Astrocyte of the cerebellum (primary cell): ENCODE data around the gene NADK2.
"Not testable (repeated sequence)": the region's sequence is repeated elsewhere in the genome, so short reads cannot be mapped to it uniquely, and the experiment has no call there.

Experiments
- DNase-seq: peaks from one replicate; pipeline ENCODE4 v3.0.0-alpha.2; 2011; ENCODE audit warnings: low read depth
- H3K4me3 ChIP-seq: 2 replicates; pipeline ENCODE4 v1.5.1; 2011; ENCODE audit warnings: mild to moderate bottlenecking, low read depth, low read length, moderate library complexity
- CTCF ChIP-seq: IDR thresholded peaks from 2 replicates; pipeline ENCODE4 v1.5.1; 2012; ENCODE audit warnings: low read length, low read depth, moderate library complexity, mild to moderate bottlenecking; ENCODE audit errors: missing control alignments
- in situ Hi-C: cut with HindIII; loops from 2 replicates; pipeline ENCODE4 v1.10.0; 2017; ENCODE audit warnings: low sequenced_read_pairs

The NADK2 gene

GRCh38 chr5:36198281-36198680, 43.4 kb downstream of the NADK2 start:
- in situ Hi-C loops = no loop called here
- no peak for TF ChIP-seq CTCF
- no peak overlapping the region for H3K4me3 ChIP-seq
- no peak for DNase-seq

- TF ChIP-seq CTCF = no peak
- in situ Hi-C loops = no loop called here
- no peak overlapping the region for H3K4me3 ChIP-seq
- no peak for DNase-seq
Observed at GRCh38 chr5:36193746-36194145, 48.0 kb downstream of the NADK2 start.

GRCh38 chr5:36184408-36184807, 57.3 kb downstream of the NADK2 start:
- in situ Hi-C loops, H3K4me3 ChIP-seq, DNase-seq: not testable (repeated sequence)

GRCh38 chr5:36181774-36182173, 60.0 kb downstream of the NADK2 start:
- H3K4me3 ChIP-seq = no peak overlapping the region
- in situ Hi-C loops = no loop called here
- DNase-seq = no peak
- TF ChIP-seq CTCF = no peak

GRCh38 chr5:36180556-36181350, 61.0 kb downstream of the NADK2 start:
- in situ Hi-C loops = no loop called here
- no peak overlapping the region for H3K4me3 ChIP-seq
- DNase-seq = no peak
- TF ChIP-seq CTCF = no peak

- no peak overlapping the region for H3K4me3 ChIP-seq
- TF ChIP-seq CTCF = no peak
- in situ Hi-C loops = no loop called here
- no peak for DNase-seq
Observed at GRCh38 chr5:36179950-36180349, 61.8 kb downstream of the NADK2 start.

GRCh38 chr5:36178524-36178890, 63.2 kb downstream of the NADK2 start:
- in situ Hi-C loops = no loop called here
- no peak overlapping the region for H3K4me3 ChIP-seq
- no peak for DNase-seq
- TF ChIP-seq CTCF = no peak
